ENCODE measurements around the gene COX8C.

Gene COX8C

GRCh38 chr14:93346926-93347721 is at the start of gene COX8C:
Gene COX8C (plus strand): TSS chr14:93347182. CDS start chr14:93347269, 87 bp downstream.
- no peak for DNase-seq (ENCODE audit: low read depth, low spot score)

GRCh38 chr14:93299416-93299815 is 47.6 kb upstream of the COX8C start:
- DNase-seq (ENCODE audit: low read depth, low spot score) = no peak

GRCh38 chr14:93299866-93300265 is 47.1 kb upstream of the COX8C start:
- no peak for DNase-seq (ENCODE audit: low read depth, low spot score)

- no peak for DNase-seq (ENCODE audit: low read depth, low spot score)
Observed at GRCh38 chr14:93301821-93302447, 45.0 kb upstream of the COX8C start.

GRCh38 chr14:93302688-93303581 is 44.0 kb upstream of the COX8C start:
- DNase-seq (ENCODE audit: low read depth, low spot score) = no peak

GRCh38 chr14:93303659-93304058 is 43.3 kb upstream of the COX8C start:
- DNase-seq (ENCODE audit: low read depth, low spot score) = no peak

GRCh38 chr14:93304771-93305170 is 42.2 kb upstream of the COX8C start:
- no peak for DNase-seq (ENCODE audit: low read depth, low spot score)

- DNase-seq (ENCODE audit: low read depth, low spot score) = no peak
Observed at GRCh38 chr14:93305725-93306418, 41.1 kb upstream of the COX8C start.

GRCh38 chr14:93306812-93307211 is 40.2 kb upstream of the COX8C start:
- no peak for DNase-seq (ENCODE audit: low read depth, low spot score)

GRCh38 chr14:93308686-93309345 is 38.2 kb upstream of the COX8C start:
- no peak for DNase-seq (ENCODE audit: low read depth, low spot score)

- DNase-seq (ENCODE audit: low read depth, low spot score) = no peak
Observed at GRCh38 chr14:93309427-93309966, 37.5 kb upstream of the COX8C start.

- no peak for DNase-seq (ENCODE audit: low read depth, low spot score)
Observed at GRCh38 chr14:93311082-93311481, 35.9 kb upstream of the COX8C start.

GRCh38 chr14:93315575-93315974 is 31.4 kb upstream of the COX8C start:
- DNase-seq (ENCODE audit: low read depth, low spot score) = no peak

GRCh38 chr14:93316716-93317115 is 30.3 kb upstream of the COX8C start:
- DNase-seq (ENCODE audit: low read depth, low spot score) = no peak

- no peak for DNase-seq (ENCODE audit: low read depth, low spot score)
Observed at GRCh38 chr14:93317210-93317874, 29.6 kb upstream of the COX8C start.

- DNase-seq (ENCODE audit: low read depth, low spot score) = no peak
Observed at GRCh38 chr14:93317875-93318807, 28.8 kb upstream of the COX8C start.

- no peak for DNase-seq (ENCODE audit: low read depth, low spot score)
Observed at GRCh38 chr14:93318927-93319326, 28.1 kb upstream of the COX8C start.

GRCh38 chr14:93319494-93319893 is 27.5 kb upstream of the COX8C start:
- no peak for DNase-seq (ENCODE audit: low read depth, low spot score)

GRCh38 chr14:93319958-93320357 is 27.0 kb upstream of the COX8C start:
- no peak for DNase-seq (ENCODE audit: low read depth, low spot score)
